Astrocyte of the spinal cord (primary cell): ENCODE data around the gene GAA.

Experiments used
- DNase-seq: peaks from one replicate; pipeline ENCODE4 v3.0.0; 2011; ENCODE audit warnings: low read depth, low spot score
- H3K4me3 ChIP-seq: 2 replicates; pipeline ENCODE4 v1.5.1; 2011; ENCODE audit warnings: low read depth, mild to moderate bottlenecking, low read length, moderate library complexity
- in situ Hi-C: cut with HindIII; loops from 2 replicates; pipeline ENCODE4 v1.10.0; 2017; ENCODE audit warnings: low sequenced_read_pairs
- TF ChIP-seq, protein P1 (sequence below): IDR thresholded peaks from 2 replicates; pipeline ENCODE4 v1.5.1; 2012; ENCODE audit warnings: low read depth, mild to moderate bottlenecking, low read length, inconsistent platforms

GAA gene

DNA sequence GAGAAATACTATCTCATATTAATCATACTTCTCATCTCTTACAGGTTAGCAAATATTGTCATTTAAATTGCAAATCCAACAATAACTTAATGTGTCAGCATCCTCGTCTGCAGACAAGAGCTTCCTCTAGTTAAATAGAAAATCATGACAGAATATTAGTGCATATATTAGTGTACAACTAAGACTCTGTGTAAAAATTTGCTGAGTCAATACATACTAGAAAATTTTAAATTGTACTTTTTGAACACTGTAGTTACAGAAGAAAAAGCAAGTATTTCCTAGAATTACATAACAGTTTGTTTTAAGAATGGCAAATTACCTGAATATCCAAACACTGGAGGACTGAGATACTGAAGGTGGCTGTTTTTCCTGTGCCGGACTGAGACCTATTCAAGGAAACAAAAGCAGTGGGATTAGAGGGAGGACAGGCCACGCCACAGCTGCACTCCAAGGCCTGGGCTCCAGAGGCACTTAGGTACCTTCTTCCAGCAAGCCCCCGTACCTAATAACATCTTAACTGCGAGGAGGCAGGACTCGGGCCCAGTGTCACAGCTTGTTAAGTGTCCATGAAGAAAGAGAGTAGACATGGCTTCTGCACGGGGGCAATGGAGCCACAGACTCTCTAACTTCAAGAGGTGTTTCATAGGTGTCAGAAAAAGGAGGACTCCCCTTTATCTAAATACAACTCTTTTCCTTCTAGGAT is 40.2 kb downstream of the GAA start:
- DNase-seq, result no peak
- TF ChIP-seq, protein P1, sequence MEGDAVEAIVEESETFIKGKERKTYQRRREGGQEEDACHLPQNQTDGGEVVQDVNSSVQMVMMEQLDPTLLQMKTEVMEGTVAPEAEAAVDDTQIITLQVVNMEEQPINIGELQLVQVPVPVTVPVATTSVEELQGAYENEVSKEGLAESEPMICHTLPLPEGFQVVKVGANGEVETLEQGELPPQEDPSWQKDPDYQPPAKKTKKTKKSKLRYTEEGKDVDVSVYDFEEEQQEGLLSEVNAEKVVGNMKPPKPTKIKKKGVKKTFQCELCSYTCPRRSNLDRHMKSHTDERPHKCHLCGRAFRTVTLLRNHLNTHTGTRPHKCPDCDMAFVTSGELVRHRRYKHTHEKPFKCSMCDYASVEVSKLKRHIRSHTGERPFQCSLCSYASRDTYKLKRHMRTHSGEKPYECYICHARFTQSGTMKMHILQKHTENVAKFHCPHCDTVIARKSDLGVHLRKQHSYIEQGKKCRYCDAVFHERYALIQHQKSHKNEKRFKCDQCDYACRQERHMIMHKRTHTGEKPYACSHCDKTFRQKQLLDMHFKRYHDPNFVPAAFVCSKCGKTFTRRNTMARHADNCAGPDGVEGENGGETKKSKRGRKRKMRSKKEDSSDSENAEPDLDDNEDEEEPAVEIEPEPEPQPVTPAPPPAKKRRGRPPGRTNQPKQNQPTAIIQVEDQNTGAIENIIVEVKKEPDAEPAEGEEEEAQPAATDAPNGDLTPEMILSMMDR, result no peak
- no peak overlapping the region for H3K4me3 ChIP-seq
- in situ Hi-C loops, result no loop called here

DNA sequence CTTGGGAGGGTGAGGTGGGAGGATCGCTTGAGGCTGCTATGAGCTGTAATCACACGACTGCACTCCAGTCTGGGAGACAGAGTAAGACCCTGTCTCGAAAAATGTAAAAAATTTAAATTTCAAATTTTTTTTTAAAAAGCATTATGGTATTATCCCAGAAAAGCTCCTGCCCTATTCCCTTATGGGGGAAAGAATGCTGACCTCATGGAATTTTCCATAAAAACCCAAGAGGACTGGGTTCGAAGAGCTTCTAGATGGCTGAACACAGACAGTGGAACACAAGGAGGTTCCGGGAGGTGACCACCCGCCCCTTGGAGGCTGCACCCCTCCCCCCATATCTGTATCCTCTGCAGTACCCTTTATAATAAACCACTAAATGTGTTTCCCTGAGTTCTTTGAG is 41.5 kb downstream of the GAA start:
- in situ Hi-C loops, result no loop called here
- TF ChIP-seq, protein P1, result no peak
- DNase-seq, result no peak
- H3K4me3 ChIP-seq, result no peak overlapping the region

DNA sequence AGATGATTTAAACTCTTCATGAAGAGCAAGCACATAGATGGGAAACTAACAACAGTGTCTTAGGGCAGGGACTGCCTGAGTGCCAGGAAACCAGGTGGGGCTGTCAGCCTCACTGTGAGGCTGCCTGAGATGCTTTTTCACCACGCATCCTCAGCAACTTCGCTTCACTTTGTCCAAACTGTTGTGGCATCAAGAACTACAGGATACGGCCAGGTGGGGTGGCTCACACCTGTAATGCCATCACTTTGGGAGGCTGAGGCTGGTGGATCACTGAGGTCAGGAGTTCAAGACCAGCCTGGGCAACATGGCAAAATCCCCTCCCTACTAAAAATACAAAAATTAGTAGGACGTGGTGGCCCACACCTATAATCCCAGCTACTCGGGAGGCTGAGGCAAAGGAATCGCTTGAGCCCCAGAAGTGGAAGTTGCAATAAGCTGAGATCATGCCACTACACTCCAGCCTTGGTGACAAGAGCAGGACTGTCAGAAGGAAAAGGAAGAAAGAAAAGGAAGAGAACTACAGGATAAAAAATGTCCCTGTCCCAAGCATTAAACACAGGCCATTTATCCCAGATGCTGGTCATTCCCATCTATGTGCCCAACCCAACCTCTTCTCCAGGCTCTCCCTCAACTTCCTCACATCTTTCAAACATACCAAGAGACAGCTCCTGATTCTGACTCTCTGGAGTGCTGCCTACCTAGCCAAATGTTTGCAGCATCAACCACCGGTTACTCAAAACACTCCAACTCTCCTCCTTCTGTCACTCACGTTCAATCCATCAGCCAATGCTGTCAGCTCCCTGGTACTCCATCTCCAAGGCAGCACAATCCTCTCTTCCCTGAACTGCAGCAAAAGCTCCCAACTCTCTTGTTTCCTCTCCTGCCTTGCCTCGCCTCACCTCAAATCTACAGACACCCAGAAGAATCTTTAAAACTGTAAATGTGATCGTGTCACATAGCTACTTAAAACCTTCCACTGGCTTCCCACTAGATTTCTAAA is 44.0 kb downstream of the GAA start:
- in situ Hi-C loops, result no loop called here
- DNase-seq, result no peak
- peak overlapping the region; percentile 90 for H3K4me3 ChIP-seq
- TF ChIP-seq, protein P1, result no peak

DNA sequence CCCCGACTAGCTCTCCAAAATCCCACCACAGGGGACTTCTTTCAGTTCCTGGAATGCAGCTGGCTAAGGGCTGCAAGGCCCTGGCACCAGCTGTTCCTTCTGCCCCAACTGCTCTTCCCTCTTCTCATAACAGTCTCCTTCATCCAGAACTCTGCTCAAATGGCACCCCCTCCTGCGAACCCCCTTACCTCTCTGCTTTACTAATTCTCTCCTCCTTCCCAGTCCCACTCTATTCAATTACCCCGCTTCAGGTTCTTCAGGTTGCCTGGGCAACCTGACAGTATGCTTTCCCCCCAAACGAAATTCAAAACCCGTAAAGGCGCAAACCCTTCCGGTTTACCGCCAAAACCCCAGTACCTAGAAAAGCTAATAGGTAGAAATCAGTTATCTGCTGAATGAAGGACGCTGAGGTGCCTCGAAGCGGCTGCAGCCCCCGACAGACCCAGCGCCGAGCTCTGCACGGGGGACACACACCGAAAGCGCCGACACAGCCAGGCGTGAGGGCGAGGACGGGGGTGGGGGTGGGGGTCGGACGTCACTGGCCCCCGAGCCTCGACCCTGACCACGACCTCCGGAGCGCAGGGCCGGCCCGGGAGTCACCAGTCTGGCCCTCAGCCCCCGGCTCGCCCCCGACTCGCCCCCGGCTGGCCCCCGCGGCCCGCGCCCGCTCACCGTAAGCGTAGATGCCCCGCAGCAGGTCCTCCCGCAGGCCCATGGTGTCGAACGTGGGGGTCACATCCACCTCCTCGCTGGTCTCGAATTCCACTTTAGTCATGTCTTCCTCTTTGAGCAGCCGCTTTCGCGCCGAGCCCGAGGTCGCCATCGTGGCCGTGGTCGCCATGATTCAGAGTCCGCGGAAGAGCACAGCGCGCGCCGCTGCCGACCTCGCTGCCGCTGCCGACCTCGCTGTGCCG is 45.0 kb downstream of the GAA start:
- in situ Hi-C loops, result no loop called here
- peak overlapping the region; percentile 90 for H3K4me3 ChIP-seq
- TF ChIP-seq, protein P1, result no peak
- no peak for DNase-seq

DNA sequence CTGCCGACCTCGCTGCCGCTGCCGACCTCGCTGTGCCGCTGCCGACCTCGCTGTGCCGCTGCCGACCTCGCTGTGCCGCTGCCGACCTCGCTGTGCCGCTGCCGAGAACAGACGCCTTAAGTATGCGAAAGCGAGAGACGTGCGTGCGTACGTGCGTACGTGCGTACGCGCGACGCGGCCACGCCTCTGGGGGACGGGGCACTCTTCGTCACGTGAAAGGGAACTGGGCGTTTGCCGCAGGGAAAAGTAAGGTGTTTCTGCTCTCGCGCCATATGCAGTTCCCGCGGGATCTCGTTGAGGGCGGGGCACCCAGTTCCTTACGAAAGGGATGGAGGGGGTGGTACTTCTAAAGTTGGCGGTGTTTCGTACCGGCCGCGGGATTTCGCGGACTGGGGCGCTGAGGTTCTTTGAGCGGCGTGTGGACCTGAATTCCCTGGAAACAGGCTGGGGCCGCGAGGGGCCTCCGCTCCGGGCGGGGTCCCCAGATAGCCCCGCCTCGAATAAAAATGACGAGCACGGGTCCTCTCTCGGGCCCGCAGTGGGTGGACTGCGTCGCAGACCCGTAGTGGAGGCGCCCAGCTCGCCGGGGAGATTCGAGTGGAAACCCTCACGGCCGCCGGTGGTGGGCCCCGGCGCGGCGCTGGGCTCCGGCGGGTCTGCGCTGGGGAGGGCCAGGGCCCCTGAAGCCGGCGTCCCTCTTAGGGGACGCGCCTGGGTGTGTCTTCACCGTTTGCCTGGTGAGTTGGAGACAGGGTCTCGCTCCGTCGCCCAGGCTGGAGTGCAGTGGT is 45.8 kb downstream of the GAA start, which contains the start of gene EIF4A3:
Gene EIF4A3, minus strand, starts transcription at position 94 of the 788 bp plus-strand sequence. CDS start 167 bp downstream, outside the sequence.
- TF ChIP-seq, protein P1, result no peak
- peak within 1 kb of the TSS; percentile 90 for H3K4me3 ChIP-seq
- DNase-seq, result peak; percentile 100
- in situ Hi-C loops, result no loop called here
